PFSK-1 (cell line): ENCODE data around the gene CABLES2.
A peak's percentile ranks its signal among the peaks of the same experiment; 100 is the strongest.

Experiments used
- FOXP2 ChIP-seq: optimal IDR thresholded peaks from 2 replicates; pipeline ENCODE3; 2011; ENCODE audit warnings: borderline replicate concordance, control low read depth, inconsistent platforms; ENCODE audit not compliant: insufficient read depth; ENCODE audit errors: extremely low read length, extremely low read depth
- POLR2AphosphoS5 ChIP-seq: IDR thresholded peaks from 2 replicates; pipeline ENCODE4 v1.6.1; 2012; ENCODE audit warnings: low read depth, mild to moderate bottlenecking, control low read depth, low read length, moderate library complexity
- REST ChIP-seq, 2 experiments: IDR thresholded peaks; 2 replicates each; pipeline versions ENCODE4 v1.6.1 to v1.8.0; 2011 to 2012; ENCODE audit warnings: low read depth in 2 of 2, low read length in 2 of 2, control low read depth in 1 of 2, inconsistent platforms in 1 of 2, mild to moderate bottlenecking in 1 of 2, moderate library complexity in 1 of 2; ENCODE audit not compliant: insufficient read depth in 1 of 2
- SIN3A ChIP-seq: IDR thresholded peaks from 2 replicates; pipeline ENCODE4 v1.6.1; 2012; ENCODE audit warnings: mild to moderate bottlenecking, low read length, moderate library complexity, borderline replicate concordance; ENCODE audit not compliant: insufficient read depth
- TAF1 ChIP-seq: IDR thresholded peaks from 2 replicates; pipeline ENCODE4 v1.6.1; 2012; ENCODE audit warnings: low read length, control low read depth, borderline replicate concordance; ENCODE audit not compliant: insufficient read depth

Gene CABLES2

GRCh38 chr20:62368976-62369814 lies 37.9 kb downstream of the CABLES2 start:
- peak; percentile 47 for TF ChIP-seq FOXP2
- TF ChIP-seq SIN3A: no peak

DNA sequence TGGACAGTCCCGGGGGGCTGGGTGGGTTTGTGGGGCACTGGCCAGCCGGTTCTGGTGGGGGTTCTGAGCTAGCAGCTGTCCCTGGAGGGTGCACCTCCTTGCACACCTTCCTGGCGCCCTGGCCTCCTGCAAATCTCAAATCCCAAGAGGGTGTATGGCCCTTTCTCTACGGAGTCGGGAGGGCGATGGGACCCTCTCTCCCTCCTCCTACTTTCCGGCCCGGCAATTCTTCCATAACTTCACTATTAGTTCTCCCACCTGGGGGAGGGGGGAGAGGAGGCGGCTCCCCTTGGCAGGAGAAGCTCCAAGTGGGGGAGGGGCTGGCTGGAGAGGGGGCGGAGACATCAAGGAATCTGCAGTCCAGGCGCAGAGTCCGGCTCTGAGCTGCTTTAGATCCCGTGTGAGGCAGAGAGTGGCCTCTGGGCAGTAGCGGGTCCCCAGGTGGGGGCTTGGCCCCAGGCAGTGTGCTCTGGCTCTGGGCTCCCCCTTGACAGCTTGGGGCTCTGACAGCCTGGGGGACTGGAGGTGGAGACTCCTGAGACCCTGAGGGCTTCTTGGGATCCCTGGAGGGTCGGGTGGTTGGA lies 38.6 kb downstream of the CABLES2 start:
- TF ChIP-seq REST (IDR thresholded peaks at IDR 0.05; ENCODE audit: insufficient read depth in 1 of 2, low read depth in 2 of 2, low read length in 2 of 2) (no peak), FOXP2 (no peak), SIN3A (no peak), POLR2AphosphoS5 (no peak), TAF1 (no peak)

- TF ChIP-seq SIN3A: no peak
- TF ChIP-seq FOXP2: no peak
- TF ChIP-seq TAF1: no peak
- no peak for TF ChIP-seq REST (IDR thresholded peaks at IDR 0.05; ENCODE audit: insufficient read depth in 1 of 2, low read depth in 2 of 2, low read length in 2 of 2)
- TF ChIP-seq POLR2AphosphoS5: no peak
Measured at GRCh38 chr20:62367633-62368391, 39.3 kb downstream of the CABLES2 start.

DNA sequence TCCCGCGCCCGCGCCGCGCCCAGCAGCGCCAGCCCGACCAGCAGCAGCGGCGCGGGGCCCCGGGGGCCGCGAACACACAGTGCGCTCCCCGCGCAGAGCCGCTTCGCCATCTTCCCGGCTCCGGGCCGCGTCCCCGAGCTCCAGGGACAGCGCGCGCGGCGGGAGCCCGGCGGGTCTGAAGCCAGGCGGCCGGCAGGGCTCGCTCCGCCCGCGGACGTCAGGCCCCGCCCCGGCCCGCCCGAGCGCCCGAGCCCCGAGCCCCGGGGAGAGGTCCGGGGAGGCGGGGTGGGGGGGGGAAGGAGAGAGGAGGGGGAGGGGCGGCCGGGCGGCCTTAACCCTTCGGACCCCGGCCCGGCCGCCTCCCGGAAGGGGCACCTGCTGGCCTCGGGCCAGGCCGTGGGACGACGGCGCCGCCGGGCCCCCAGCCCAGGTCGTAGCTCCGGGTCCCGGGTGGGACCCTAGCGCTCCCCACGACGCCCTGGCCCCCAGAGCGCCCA lies 39.9 kb downstream of the CABLES2 start, which contains the start of gene LAMA5:
Gene LAMA5 (minus strand): TSS at position 177 of the 497 bp plus-strand sequence. CDS start 67 bp downstream, at position 110.
- 0 out of 2 replicates have a peak, but pooled peaks have one; percentile 23 for TF ChIP-seq POLR2AphosphoS5
- TF ChIP-seq TAF1: no peak
- TF ChIP-seq SIN3A: no peak
- TF ChIP-seq REST (IDR thresholded peaks at IDR 0.05; ENCODE audit: insufficient read depth in 1 of 2, low read depth in 2 of 2, low read length in 2 of 2): no peak

DNA sequence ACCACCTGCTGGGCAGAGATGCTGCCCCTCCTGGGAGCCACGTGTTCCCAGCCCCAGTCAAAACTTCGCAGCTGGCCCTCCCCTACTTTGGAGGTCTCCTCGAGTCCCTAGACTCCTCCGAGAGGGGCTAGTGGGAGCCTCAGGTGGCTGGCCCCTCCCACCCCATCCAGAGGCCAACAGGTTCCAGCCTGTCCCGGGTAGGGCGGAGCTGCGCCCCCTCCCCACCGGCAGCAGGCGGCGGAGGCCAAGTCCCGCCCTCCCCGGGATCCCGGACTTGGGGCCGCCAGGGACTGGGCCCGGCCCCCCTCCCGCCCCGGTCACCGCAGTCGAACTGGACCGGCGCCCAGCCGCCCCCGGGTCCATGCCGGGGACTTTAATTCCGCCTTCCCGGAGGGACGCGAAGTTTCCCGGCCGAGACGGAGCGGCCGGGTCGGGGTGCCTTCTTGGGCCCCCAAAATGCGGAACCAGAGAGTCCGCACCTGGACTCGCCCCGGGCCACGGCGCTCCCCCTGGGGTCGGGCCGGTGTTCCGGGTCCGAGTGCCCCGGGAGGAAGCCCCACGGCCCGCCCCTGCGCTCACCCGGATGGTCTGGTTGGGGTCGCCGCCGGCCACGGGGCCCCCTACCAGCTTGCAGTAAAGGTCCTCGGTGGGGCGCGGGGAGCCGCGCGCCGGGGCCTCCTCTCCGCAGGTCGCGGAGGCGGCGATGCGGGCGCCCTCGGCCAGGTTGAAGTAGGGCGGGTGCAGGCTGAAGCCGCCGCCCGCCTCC lies 40.5 kb downstream of the CABLES2 start:
- no peak for TF ChIP-seq POLR2AphosphoS5
- no peak for TF ChIP-seq FOXP2
